GM21717 (cell line): ENCODE results near the gene FAM193B.
"Not testable (repeated sequence)": the region's sequence is repeated elsewhere in the genome, so short reads cannot be mapped to it uniquely, and the experiment has no call there.

Source experiments
- ATAC-seq: cut with Tn5 transposase; IDR thresholded peaks from one replicate; pipeline ENCODE4 v1.9.1; 2021; ENCODE audit warnings: mild to moderate bottlenecking, moderate library complexity; ENCODE audit not compliant: unreplicated experiment

The FAM193B gene

DNA sequence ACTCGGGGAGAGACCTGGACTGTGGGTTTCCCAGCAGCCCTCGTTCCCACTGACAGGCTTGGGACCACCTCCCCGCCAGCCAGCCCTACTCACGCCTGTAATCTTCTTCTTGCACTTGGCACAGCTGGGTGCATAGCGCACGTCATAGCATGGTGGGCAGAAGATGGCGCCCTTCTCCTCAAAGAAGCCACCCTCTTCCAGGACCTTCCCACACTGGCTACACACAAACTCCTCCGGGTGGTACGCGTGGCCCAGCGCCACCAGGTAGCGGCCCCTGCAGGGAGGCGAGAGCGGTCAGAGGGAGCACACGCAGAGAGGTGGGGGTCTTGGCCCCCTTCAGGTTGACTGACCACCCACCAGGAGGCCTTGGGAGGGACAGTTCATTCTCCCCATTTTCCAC, 66.4 kb downstream of the FAM193B start:
- no peak for ATAC-seq

DNA sequence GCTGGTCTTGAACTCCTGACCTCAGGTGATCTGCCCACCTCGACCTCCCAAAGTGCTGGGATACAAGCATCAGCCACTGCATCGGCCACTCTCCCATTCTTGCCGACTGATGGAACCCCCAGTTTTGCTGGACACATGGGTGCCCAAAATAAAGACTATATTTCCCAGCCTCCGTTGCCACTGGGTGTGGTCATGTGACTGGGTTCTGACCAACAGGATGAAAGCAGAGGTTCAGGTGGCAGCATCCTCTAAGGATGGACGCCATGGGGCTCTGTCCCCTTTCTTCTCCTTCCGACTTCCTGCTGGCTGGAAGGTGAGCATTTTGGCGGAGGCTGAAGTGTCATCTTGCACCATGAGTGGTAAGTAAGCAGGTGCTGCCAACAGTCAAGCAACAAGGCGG, 67.2 kb downstream of the FAM193B start:
- no peak for ATAC-seq

DNA sequence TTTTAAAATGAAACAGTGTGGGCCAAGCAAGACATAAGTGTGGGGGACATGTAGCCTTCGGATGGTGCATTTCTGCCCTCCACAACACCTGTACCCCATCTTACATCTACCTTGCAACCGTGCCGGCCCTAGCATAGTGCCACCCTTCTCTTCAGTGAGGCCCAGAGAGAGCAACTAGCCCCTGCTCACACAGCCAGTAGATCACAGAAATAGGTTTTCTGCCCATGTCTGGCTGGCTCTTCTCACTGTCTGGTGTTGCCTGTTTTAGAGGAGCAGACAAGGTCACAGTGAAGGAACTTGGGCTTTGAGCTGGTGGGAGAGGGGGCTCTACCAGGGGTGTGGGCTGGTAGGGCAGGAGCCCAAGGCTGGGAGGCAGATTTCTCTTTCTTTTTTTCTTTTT, 68.1 kb downstream of the FAM193B start:
- no peak for ATAC-seq

DNA sequence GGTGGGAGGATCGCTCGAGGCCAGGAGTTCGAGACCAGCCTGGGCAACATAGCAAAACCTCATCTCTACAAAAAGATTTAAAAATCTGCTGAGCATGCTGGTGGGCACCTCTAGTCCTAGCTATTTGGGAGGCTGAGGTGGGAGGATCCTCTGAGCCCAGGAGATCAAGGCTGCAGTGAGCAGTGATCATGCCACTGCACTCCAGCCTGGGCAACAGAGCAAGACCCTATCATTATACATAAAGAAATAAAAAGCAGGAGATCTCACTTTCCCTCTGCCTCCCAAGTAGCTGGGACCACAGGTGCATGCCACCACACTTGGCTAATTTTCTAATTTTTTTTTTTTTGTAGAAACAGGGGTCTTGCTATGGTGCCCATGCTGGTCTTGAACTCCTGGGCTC, 68.6 kb downstream of the FAM193B start:
- not testable (repeated sequence) for ATAC-seq

DNA sequence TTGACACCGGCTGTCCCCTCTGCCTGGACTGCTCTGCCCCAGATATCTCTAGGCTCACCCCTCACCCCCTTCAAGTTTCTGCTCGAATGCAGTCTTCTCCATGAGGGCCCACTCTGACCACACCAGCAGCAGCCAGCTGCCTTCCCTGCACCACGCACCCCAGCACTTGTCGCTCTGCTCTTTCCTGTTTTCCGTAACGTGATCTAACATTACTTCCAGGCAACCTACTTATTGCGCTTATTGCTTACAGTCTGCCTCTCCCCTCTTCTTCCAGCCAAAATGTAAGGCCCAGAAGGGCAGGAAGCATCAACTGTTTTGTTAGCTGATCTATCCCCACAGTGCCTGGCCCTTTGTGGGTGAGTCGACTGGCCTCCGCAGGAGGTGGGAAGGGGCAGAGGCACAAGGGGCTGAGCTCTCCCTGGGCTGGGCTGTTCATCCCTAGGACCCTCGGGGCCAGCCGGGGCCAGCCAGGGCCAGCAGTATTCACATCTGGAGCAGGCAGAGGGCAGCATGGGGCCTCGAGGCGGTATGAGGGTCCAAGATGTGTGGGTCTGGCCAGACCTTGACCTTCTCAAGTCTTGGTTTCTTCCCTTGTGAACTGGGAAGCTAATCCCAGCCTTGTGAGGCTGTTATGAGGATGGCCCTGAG, 69.3 kb downstream of the FAM193B start:
- ATAC-seq: no peak

DNA sequence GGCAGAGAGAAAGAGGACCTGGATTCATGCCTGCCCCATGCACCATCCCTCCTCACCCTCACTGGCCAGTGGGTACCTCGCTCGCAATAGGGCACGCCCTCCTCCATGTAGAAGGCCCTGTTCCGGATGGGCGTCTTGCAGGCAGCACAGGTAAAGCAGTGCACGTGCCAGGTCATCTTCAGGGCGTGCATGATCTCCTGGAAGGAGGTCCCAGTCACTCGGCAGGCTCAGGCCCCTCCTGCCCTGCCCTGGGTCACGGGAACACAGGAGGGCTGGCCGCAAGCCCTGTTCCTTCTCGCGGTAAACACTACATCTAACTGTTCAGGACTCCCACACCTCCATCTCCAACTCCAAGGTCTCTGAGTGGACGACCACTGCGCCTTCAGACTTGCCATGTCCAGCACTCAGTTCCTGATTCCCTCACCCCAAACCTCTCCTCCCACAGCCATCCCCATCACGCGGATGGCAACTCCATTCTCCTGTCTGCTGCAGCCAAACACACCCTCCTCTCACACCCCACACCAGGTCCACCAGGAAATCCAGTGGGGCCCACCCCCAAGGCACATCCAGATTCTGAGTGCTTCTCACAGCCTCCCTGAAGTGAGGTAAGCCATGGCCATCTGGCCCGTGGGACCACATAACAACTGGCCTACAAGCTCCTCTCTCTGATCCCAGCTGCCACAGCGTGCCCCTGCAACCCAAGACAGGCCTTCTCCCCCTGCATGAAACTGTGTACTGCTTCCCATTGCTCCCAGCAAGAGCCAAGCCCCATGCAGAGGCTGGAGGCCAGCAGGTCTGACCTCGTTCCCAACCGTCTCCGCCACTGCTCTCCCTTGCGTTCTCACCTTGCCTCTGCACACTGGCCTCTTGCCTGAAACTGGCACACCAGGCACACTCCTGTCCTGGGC, 70.1 kb downstream of the FAM193B start:
- ATAC-seq: no peak

DNA sequence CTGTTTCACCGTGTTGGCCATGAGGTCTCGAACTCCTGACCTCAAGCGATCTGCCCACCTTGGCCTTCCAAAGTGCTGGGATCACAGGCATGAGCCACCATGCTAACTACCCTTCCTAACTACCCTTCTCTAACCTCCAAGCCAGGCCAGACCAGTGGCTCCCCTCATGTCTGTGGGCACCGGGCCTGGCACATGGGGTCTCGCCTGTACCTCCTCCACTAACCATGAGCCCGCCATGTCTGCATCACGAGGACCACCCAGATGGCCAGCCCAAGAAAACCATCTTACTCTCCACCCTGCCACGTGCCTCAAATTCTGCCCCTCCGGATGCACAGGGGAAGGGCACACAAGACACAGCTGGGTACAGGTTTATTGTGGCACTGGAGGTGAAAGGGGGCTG, 71.3 kb downstream of the FAM193B start:
- no peak for ATAC-seq

DNA sequence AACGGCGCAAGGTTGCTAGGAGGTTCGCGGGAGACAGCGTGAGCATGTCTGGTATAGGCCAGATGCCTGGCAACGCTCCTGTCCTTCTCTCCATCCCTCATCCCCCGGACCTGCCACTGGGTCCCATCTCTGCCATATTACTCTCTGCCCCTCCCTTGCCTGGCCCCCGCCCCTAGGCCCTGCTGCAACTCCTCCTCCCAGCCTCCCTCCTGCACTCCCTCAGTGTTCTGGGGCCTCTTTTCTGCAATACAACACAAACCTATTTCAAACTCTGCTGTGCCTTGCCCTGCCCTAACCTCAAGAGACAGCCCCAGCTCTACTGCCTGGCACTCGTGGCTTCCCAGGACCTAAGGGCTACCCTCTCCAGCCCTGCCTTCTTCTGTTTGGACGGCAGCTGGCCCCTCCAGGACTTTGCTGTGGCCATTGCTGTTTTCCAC, 72.0 kb downstream of the FAM193B start:
- ATAC-seq: no peak

DNA sequence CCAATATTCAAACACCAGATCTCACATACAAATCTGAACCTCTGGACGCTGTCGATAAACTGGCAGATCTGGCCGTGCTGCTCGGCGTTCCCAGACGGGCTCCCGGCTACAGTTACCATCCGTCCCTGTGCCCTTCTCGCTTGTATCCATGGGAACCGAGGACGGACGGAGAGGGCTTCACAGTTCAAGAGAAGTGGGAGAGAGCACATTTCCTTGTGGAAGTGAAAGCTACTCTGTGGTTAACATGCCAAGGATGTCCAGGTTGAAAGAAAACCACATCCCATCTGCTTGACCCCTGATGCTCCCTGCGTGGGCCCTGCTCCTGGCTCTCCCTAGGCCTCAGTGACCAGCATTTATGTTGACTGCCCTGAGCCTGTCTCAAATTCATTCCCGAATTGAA, 74.6 kb downstream of the FAM193B start:
- ATAC-seq: no peak

DNA sequence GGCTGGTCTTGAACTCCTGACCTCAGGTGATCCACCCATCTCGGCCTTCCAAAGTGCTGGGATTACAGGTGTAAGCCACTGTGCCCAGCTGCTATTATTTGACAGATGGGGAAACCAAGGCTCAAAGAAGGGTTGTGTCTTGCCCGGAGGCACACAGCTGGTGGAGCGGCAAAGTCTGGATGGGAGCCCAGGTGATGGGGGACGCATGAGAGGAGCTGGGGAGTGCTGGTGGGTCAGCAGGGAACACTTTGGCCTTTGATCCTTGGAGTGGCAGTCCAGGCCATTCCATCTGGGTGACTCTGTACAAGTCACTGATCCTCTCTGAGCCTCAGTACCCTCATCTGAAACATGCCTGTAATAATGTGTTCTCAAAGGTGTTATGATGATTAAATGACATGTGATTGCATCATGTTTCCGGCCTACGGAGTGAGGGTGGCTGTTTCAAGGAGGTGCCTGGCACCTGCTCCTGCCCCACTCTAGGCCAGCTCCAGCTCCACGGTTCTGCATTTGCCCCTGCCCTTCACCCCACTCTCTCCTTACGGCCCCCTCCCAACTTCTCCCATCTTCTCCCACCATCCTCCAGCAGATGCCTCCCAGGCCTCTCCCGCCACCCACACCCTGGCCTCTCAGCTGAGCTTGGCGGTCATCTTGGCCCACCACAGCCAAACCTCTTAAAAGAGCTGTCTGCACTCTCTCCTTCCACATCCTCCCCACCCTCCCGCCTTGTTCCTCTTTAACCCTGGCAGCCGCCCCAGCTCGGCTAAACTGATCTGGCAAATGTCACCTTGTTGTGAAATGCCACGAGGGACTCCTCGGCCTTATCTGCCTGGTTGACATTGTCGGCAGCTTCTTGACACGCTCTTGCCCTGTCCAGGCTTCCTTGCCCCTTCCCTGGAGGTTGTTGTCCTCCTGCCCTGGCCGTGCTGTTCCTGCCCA, 75.4 kb downstream of the FAM193B start:
- ATAC-seq: no peak

DNA sequence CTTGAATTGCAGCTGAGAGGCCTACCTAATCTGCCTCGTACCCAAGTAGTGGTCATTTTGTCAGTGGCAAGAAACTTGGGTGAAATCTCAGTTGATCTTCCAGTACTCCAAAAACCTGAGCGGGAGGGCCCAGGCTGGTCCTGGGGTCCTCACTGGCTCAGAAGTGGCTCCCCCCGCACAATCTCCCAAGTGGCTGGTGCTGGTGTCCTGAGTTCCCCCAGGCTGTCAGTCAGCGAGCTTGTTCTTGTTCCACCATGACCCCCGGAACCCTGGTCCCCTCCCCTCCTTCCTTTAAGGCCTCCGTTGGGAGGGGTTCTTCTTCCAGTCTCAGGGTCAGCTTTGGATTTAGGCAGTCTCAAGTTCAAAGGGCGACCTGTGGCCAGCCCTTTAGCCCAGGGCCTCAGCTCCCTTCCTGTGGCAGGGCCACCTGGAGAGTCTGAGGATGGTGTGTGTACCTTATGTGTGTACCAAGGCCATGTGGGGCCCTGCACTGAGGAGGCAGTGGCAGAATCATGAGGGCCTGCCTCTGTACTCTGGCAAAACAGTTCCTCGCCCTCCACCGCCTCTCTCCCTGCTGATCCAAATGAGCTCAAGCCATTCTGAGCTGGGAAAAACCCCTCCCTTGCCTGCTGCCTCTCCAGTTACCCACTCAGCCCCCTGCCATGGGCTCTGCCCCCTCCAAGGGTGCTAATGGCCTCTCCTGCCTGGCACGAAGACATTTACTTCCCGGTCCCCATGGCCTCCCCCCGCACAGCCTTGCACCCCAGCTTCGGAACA, 76.5 kb downstream of the FAM193B start:
- no peak for ATAC-seq

DNA sequence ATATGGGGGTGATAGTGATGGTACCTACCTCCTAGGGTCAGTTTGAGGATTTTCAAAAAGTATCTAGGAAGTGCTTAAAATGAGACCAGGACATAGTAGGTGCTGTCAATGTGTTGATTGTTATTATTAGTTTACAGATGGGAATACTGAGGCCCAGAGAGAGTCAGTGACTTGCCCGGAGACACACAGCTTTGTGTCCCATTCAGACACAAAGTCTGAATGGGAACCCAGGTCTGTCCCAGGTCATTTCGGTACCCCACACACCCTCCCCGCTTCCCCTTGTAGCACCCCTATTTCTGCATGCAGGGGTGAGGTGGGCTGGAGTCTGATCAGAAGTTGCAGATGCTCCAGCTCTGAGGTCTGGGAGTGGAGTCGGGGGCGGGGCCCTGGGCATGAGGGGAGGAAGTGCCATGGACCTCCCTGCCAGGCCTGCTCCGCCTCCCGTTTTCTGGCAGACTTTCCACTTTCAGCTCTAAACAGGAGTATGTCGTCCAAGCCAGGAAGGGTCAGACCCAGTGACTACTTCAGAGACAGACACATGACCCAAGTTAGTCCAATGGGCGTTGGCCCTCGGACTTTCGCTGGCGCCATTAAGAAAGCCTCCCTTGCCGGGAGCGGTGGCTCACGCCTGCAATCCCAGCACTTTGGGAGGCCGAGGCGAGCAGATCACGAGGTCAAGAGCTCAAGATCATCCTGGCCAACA, 77.7 kb downstream of the FAM193B start:
- ATAC-seq: no peak

DNA sequence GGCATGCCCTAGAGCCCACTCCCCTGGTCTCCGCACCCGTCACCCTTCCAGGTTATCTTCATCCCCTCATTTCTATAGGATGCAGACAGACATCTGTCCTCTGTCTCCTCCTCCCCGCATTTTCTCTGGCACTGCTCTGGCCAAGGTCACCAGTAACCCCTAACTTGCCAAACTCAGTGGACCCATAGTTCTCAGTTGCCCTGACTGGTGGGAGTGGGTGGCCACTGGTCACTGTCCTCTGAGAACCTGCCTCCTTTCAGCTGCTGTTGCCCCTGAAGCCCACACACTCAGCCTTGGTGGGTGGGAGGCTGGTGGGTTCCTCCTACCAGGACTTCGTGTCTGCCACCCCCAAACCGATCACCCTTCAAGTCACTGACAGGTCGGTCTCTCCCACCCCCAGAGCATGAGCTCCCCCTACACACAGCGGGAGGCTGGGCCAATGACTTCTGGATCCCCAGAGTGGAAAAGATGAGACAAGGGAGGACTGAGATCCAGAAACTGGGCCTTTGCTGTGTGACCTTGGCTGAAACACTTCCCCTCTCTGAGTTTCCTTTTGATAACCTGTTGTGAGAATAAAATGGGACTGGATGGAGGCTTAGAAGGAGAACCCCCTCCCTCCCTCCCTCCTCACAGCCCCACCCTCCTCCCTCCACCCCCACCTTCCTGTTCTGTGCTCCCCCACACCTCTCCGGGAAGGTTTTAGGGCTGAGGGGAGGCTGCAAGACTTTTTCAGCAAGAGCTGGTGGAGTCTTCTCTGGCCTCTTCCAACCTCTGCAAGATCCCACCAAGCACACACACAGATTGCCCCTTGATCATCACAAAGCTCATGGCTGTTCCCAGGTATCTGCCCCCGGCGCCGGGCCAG, 78.6 kb downstream of the FAM193B start:
- ATAC-seq: no peak

DNA sequence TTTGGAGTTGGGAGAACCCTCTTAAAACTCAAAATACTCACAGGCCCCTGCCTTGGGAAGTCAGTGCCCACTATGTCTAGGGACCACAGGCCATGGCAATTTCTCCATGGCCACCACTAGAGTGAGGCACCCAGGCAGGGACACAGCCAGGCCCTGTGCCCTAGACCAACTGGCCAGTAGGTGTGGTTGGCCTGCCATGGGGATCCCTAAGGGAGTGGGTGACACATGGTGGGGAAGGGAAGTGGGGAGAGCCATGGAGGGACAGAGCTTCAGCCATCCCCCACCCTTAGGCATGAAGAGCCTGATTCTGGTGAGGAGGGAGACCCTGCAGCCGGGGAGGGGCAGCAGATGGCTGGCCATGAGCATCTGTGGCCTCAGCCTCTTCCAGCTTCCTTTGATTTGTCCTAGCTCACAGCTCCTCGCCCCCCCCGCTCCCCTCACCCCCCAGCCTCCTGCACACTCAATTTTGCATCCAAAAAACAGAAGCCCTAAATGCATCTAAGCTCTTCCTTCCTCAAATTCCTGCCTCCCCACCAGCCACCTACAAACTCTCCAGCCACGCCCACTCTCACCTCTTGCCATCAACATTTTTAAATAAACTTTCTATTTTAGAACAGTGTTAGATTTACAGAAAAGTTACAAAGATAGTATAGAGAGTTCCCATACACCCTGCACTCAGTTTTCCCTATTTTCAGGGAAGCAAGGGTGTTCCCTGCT, 79.4 kb downstream of the FAM193B start:
- no peak for ATAC-seq

DNA sequence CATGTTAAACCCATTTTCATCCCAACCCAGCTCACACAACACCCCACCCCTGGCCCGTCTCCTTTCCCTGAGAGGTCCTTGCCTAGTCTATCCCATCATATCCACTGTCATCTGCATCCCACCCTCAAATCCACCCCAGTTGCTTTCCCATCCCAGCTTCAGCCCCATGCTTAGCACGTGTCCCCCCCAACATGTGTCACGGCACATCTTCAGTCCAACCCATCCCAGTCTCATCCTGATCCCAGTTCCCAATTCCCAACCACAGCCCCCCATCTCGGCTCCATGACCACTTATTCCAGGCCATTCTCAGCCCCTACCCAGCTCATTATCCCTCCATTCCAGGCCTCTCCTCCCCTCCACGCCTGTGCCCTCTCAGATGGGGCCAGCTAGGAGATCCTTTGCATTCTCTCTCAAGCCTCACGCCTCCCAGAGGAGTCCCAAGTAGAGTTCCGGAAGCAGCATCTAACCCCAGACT, 80.3 kb downstream of the FAM193B start:
- ATAC-seq: no peak

DNA sequence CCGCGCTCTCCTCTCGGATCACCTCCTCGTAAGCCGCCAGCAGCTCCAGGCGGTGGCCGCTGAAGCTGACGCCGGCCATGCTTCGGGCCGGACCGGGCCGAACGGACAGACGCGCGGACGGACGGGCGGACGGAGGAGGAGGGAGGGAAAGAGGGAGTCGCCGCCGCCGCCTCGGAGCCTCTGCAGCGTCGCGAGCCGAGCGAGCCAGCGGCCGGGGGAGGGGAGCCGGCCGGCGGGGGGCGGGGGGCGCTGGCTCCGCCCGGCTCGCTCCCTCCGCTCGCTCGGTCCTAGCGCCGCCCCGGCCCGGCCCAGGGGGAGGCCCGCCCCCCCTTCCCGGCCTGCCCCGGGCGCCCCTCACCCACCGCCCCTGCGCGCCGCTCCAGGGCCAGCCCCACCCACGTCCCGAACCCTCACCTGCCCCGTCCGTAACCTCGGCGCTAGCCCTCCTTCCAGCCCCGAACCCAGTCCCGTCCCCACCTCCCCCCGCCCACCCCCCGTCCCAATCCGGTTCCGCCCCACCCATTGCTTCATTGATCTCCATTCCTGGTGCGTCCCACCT, 80.8 kb downstream of the FAM193B start, which contains the start of gene DBN1:
TSS of gene DBN1 (minus strand) at position 192 of the 559 bp plus-strand sequence. CDS start at position 79, 113 bp downstream.
- no peak for ATAC-seq
